ENCODE results near the gene NUDCD2.

- TF ChIP-seq EGR1 (IDR thresholded peaks at IDR 0.05) (no peak), NFIC (IDR thresholded peaks at IDR 0.05) (no peak), RAD21 (IDR thresholded peaks at IDR 0.05; ENCODE audit: low read depth) (no peak), EP300 (IDR thresholded peaks at IDR 0.05; ENCODE audit: borderline replicate concordance) (no peak), CEBPB (IDR thresholded peaks at IDR 0.05) (no peak)
Observed at GRCh38 chr5:163409384-163409783, 50.5 kb downstream of the NUDCD2 start.

All from Ishikawa (cell line).